ENCODE results near the gene IFNA10. TPM values are rescaled to one million over a fixed set of nuclear protein-coding genes. Genes with fewer than 3 reads are reported as not detected.
"Not testable (repeated sequence)": the region's sequence is repeated elsewhere in the genome, so short reads cannot be mapped to it uniquely, and the experiment has no call there.

The IFNA10 gene
- not detected in 2 replicates for total RNA-seq (2014; rRNA removed; shearing (Covaris generic))

DNA sequence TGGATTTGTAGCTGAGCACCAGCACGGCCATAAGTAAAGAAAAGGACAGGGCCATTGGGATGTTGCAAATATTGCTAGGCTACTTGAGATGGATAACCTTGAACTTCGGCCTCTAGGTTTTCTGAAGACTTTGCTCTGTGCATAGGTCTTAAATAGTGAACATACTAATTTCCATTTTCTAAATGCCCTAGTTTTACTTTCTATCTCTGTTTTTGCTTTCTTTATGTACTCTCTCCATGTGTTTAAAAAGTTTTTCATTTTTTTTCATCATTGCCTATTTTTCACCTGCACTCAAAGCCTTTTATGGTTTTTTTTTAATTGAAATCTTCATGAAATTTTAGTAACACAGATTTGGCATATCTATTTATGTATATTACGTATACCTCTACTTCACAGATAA lies at the start of gene IFNA10:
TSS of gene IFNA10 (minus strand) at position 101 of the 400 bp plus-strand sequence. CDS start at position 55, 46 bp downstream.
- not testable (repeated sequence) for DNase-seq (ENCODE audit: low read depth)

DNA sequence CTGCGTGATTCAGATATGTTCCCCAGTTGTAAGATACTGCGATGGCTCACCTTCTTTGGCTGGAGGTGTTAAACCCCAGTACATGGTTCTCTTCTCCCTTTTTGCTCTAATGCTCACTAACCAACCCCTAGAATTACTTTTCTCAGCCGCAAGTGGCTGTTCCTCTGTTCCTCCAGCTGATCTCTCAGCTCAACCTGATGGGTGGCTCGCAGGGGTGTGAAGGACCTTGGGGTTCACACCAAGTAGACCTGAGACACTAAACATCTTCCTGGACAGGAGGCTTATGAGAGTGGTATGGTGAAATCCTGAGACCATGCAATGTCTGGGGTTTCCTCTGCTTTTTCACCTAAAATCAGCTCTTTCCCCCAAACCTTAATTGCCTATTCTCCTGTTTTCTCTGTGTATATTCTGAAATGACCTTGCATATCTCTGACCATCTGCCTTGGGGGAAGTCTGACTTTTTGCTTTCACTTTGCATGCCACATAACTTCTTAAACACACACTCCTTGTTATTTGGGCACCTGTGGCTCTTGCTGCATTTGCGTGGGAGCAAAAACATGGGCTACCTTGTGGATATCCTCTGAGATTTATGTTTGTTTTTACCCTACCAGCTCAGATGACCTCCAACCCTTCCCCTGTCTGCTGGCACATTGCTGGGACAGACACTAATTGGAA lies 48.7 kb upstream of the IFNA10 start:
- DNase-seq (ENCODE audit: low read depth): peak; percentile 2

DNA sequence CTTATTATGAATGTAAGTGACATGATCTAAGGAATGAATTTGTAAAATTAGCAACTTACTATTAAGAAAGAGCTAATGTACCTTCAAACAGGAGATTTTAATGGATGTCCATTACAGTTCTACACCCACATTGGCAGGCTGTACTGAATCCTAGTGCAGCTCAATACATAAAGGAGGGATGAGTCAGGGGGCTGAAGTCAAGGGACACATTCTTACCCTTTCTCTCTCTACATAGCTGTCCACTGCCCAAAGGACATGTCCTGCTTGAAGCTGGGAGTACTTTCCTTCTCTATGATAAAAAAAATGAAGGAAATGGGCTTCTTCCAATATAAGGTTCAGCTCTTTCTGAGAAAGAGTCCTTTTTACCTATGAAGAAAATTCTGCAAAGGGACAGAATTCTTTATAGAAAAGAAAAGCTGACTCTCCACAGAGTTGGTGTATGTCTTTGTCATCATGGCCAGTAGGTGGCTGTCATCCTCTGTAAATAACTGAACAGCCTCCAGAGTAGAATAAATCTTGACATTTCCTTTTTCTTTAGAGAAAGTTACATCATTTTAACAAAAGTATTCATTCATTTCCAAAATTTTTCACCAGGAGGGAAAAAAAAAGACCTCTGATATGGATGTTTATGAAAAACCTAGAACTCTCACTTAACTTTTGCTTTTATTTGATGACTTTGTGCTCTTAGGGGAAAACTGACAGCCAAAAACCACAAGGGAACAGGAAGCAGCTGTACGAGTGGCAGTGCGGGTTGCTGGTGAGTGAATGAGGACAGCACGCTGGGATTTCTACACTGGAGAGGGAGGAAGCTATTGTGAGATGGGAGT lies 46.0 kb upstream of the IFNA10 start:
- peak; percentile 38 for DNase-seq (ENCODE audit: low read depth)

DNA sequence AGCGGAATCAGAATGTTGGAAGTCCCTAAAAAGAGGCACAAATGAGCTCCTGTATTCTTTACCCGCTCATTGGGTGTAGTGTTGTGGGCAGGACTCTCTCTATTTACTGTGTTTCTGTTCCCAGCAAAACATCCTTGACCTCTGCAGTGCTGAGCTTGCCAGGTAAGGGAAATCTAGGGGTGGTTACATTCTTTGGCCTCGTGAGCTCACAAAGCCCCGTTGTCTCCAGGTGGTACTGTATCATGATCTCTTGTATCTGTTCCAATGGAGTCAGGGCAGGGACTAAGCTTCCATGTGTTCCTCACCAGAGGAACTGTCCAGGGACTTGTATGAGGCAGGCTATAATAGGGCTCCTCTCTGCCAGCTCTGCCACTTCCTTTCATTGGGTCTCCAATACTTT lies 44.7 kb upstream of the IFNA10 start:
- DNase-seq (ENCODE audit: low read depth): no peak

DNA sequence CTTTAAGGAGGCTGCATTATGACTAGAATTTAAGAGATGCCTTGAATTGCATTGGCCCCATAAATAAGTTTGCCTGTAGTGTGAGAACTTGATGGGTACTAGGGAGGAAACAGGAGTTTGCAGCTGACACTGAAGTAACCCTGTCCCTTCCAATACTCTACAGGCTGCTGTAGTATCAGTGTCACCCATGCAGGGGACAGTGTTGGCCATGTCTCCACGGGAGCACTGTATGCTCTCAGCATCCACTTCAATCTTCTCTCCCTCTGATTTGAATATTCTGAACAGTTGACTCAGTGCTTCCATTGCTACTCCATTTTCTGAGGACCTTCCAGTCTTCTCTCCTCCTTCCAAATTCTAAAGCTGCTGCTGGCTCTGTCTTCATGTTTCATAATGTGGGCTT lies 44.2 kb upstream of the IFNA10 start:
- DNase-seq (ENCODE audit: low read depth): no peak

DNA sequence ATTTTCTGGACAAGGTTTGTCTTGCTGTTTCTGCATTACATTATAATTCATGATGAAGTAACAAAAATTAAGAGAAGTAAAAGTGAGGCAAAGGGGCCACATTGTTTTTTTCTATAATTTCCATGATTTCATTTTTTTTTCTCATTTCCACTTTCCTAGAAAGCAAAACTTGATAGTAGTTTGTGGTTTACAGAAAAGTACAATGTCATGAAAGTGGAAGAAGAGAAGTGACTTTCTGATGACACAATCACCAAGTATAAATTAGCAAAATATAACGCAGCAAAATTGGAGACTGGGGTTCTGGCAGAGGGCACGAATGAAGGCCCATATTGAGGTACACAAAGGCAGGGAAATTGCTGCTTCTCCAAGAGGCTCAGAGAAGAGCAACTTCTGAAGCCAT lies 37.9 kb upstream of the IFNA10 start:
- no peak for DNase-seq (ENCODE audit: low read depth)

DNA sequence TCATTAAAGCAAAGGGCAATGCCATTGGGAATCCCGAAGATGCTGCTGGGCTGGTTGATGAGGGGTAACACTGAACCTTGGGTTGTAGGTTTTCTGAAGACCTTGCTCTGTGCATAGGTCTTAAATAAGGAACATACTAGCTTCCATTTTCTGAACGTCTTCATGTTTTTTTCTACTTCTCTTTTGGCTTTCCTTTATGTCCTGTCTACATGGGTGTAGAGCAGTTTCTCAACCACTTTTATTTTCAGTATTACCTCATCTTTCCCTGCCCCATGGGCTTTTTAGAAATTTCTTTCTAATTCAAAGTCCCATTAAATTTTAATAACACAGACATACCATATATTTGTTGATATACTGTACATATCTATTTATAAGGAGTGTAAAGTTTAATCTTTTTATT lies 33.0 kb upstream of the IFNA10 start, which contains the start of gene IFNA14:
TSS of gene IFNA14 (minus strand) at position 95 of the 400 bp plus-strand sequence. CDS start at position 25, 70 bp downstream.
- no peak for DNase-seq (ENCODE audit: low read depth)

DNA sequence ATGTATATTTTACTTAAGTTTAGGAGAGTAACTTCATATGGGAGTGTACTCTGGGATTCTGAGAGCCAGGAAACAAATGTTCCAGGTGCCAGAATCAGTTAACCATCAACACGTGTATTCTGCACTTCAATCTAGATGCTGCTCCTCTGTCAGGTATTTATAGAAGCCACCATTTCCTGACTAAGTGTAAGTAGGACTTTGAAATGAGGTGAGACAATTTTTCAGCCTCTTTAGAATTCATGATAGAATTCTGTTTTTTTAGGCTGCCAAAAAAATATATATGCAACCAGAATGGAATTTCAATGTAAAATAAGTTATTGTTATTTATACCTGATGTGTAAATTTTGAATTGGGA lies 29.4 kb upstream of the IFNA10 start:
- DNase-seq (ENCODE audit: low read depth): not testable (repeated sequence)

DNA sequence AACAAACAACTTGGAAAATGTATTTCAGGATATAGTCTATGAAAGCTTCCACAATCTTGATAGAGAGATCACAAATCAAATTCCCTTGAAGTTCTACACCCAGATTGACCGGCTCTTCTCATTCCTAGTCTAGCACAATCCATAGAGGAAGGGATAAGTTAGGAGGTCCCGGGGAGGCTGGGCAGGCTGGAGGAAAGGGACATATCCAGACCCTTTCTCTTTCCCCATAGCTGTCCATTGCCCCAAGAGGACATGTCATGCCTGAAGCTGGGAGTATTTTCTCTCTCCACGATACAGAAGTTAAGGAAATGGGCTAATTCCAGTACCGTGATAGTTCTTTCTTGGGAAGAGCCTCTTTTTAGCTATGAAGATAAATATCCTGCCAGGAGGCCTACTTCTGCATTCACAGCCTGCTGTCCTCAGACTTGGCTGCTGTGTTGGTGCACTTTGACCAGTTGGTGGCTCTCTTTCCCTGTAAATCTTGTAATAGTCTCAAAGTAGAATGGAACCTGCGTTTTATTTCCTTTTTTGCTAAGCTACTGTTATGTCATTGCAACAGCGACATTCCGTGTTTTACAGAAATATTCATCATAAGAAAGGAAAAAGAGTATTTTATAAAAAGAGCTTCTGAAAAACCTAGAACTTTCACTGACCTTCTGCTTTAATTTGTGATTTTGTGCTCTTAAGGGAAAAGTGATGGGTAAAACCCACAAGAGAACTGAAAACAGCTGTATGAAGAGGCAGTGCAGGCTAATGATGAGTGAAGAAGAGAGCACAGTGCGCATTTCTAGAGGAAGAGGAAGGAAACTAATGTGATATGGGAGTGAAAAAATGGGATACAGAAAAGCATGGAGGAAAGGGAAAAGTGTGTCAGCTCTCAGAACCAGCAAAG lies 28.8 kb upstream of the IFNA10 start:
- peak; percentile 45 for DNase-seq (ENCODE audit: low read depth)

DNA sequence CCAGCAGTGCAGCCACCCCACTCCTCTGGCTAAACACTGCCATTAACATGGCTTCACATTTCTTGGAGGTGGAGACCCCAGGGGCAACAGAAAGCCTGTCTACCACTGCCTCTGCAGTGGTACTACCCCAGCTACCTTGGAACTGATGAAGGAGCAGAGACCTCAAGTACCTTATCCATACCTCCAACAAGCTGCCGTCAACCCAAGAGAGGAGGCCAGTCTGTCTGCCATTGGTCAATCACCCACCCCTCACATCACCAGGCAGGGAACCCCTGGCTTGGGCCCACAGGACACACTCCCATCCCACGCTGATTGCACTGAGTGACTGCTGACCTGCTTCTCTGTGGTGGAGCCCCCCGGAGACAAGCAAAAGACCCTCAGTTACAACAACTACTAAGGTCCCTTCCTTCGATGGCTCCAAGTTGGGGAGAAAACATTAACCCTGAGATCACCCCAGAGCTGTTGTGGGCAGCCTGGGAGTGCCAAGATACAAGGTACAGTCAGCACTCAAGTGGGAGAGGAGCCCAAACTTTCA lies 27.3 kb upstream of the IFNA10 start:
- DNase-seq (ENCODE audit: low read depth): no peak

DNA sequence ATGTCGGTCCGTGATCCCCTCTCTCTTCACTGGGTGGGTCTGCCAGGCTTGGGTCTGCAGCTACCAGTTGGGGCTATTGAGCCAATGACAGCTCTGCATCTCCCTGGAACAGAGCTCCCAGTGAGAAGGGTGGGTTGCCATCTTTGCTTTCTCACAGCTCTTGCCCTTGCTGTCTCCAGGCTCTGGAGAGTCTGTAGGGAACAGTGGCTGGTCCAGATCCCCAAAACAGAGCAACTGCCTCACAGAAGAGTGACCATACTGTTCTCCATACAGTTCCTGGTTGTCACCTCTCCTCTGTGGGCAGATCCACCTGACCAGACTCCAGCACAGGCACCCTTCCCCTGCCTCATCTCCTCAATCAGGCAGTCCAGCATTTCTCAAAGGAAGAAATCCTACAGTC lies 26.3 kb upstream of the IFNA10 start:
- DNase-seq (ENCODE audit: low read depth): no peak

DNA sequence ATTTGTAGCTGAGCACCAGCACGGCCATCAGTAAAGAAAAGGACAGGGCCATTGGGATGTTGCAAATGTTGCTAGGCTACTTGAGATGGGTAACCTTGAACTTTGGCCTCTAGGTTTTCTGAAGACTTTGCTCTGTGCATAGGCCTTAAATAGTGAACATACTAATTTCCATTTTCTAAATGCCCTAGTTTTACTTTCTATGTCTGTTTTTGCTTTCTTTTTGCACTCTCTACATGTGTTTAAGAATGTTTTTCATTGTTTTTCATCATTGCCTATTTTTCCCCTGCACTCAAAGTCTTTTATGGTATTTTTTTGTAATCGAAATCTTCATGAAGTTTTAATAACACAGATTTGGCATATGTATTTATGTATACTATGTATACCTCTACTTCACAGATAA lies 21.2 kb upstream of the IFNA10 start, which contains the start of gene IFNA17:
TSS of gene IFNA17 (minus strand) at position 101 of the 400 bp plus-strand sequence. CDS start at position 52, 49 bp downstream.
- no peak for DNase-seq (ENCODE audit: low read depth)

DNA sequence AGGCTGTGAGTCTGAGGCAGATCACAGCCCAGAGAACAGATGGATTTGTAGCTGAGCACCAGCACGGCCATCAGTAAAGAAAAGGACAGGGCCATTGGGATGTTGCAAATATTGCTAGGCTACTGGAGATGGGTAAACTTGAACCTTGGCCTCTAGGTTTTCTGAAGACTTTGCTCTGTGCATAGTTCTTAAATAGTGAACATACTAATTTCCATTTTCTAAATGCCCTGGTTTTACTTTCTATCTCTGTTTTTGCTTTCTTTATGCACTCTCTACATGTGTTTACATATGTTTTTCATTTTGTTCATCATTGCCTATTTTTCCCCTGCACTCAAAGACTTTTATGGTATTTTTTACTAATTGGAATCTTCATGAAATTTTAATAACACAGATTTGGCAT lies 10.3 kb upstream of the IFNA10 start, which contains the start of gene IFNA16:
TSS of gene IFNA16 (minus strand) at position 101 of the 400 bp plus-strand sequence. CDS start at position 95, 6 bp downstream.
- DNase-seq (ENCODE audit: low read depth): not testable (repeated sequence)

DNA sequence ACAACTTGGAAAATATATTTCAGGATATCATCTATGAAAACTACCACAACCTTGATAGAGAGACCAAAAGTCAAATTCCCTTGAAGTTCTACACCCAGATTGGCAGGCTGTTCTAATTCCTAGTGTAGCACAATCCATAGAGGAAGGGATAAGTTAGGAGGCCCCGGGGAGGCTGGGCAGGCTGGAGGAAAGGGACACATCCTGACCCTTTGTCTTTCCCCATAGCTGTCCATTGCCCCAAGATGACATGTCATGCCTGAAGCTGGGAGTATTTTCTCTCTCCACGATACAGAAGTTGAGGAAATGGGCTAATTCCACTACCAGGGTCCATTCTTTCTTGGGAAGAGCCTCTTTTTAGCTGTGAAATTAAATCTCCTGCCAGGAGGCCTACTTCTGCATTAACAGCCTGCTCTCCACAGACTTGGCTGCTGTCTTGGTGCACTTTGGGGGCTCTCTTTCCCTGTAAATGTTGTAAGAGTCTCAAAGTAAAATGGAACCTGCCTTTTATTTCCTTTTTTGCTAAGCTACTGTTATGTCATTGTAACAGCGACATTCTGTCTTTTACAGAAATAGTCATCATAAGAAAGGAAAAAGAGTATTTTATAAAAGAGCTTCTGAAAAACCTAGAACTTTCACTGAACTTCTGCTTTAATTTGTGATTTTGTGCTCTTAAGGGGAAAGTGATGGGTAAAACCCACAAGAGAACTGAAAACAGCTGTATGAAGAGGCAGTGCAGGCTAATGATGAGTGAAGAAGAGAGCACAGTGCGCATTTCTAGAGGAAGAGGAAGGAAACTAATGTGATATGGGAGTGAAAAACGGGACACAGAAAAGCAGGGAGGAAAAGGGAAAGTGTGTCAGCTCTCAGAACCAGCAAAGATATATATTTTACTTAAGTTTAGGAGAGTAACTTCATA lies 6.7 kb upstream of the IFNA10 start:
- DNase-seq (ENCODE audit: low read depth): peak; percentile 2

DNA sequence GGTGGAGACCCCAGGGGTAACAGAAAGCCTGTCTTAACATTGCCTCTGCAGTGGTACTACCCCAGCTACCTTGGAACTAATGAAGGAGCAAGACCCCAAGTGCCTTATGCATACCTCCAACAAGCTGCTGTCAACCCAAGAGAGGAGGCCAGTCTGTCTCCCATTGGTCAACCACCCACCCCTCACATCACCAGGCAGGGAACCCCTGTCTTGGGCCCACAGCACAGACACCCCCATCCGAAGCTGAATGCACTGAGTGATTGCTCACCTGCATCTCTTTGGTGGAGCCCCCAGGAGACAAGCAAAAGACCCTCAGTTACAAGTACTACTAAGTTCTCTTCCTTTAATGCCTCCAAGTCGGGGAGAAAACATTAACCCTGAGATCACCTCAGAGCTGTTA lies 5.2 kb upstream of the IFNA10 start:
- DNase-seq (ENCODE audit: low read depth): not testable (repeated sequence)

DNA sequence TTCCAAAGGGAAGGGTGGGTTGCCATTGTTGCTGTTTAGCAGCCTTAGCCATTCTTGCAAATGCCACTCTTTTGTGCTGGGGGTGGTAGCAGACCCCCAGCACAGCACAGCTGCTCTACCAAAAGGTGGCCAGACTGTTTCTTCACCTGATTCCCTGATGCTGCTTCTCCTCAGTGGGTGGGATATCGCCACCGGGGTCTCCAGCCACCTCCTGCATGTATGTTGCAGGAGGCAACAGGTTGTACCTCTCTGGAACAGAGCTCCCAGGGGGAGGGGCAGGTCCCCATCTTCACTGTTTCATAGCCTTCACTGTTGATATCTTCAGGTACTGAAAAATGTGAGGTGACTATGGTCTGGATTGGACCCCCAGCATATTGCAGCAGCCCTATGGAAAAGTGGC lies 3.8 kb upstream of the IFNA10 start:
- DNase-seq (ENCODE audit: low read depth): not testable (repeated sequence)

DNA sequence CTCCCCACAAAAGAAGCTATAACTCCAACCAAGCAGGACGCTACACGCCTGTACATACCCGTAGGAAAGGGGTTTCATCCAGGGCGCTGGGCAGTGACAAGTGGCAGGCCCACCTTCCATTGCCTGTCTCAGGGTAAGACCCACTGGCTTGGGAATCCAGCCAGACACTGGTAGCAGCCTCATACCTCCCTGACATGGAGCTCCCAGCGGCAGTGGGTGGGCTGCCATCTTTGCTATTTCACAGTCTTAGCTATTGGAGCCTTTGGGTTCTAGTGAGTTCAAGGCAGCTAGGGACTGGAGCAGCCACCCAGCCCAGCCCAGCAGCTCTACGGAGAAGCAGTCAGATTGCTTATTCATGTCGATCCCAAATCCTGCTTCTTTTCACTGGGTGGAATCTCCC lies 3.4 kb upstream of the IFNA10 start:
- no peak for DNase-seq (ENCODE audit: low read depth)

DNA sequence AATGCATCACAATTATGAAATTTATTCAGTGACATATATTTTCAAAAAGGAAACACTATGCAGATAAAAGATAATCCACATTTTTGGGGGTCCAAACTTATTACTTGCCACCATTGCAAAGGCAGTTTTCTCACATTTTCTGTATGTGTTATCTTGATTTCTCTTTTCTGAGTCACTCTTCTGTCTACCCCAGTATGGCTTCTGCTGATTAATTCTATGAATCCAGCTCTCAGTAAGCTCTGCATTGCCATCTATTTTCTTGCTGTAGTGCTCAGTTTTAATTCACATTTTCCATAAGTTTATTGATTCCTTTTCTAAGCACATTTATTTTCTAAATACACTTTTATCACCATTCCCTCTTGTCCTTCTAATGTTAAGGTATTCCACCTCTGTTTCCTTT lies 1.7 kb downstream of the IFNA10 start:
- no peak for DNase-seq (ENCODE audit: low read depth)

DNA sequence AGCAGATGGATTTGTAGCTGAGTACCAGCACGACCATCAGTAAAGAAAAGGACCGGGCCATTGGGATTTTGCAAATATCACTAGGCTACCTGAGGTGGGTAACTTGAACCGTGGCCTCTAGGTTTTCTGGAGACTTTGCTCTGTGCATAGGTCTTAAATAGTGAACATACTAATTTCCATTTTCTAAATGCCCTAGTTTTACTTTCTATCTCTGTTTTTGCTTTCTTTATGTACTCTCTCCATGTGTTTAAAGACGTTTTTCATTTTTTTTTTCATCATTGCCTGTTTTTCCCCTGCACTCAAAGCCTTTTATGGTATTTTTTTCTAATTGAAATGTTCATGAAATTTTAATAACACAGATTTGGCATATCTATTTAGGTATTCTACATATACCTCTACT lies 4.8 kb downstream of the IFNA10 start, which contains the start of gene IFNA7:
TSS of gene IFNA7 (minus strand) at position 101 of the 400 bp plus-strand sequence. CDS start at position 61, 40 bp downstream.
- DNase-seq (ENCODE audit: low read depth): not testable (repeated sequence)
